Hematopoietic multipotent progenitor cell treated with erythropoietin and hydrocortisone succinate and interleukin-3 and kit ligand, for 17 days (in vitro differentiated cells): ENCODE data around the gene ITPR2.
"Not testable (repeated sequence)": the region's sequence is repeated elsewhere in the genome, so short reads cannot be mapped to it uniquely, and the experiment has no call there.

ENCODE experiments used
- DNase-seq: peaks from one replicate; pipeline ENCODE4 v3.0.0-alpha.2; 2015; ENCODE audit warnings: low spot score

Gene ITPR2

DNA sequence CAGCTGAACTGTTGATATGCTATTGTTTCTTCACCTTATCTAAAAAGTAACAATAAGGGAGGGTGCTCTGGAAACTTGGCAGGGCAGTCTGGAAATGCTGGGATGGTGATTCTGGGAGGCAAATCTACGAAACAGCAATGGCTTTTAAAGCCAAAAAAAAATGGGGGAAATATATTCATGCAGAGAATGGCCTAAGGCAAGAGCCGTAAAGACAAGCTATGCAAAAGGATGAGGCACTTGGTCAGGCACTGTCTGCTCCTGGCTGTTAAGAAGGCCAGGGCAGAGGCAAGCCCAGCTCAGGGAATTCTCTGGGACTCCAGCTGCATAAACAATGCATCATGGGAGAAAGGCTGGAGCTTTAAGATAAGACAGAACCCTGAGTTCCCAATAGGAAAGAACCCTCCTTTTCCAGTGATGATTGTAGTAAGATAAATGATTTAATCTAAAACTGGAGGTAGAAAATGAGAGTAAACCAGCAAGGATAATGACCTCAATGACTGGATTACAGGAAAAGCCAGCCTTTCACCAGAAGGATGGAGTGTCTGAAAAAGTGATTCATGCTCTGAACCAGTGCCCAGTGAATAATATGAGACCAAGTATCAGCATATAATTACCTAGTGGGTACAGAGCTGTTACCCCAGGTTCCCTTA lies 46.0 kb downstream of the ITPR2 start:
- no peak for DNase-seq

DNA sequence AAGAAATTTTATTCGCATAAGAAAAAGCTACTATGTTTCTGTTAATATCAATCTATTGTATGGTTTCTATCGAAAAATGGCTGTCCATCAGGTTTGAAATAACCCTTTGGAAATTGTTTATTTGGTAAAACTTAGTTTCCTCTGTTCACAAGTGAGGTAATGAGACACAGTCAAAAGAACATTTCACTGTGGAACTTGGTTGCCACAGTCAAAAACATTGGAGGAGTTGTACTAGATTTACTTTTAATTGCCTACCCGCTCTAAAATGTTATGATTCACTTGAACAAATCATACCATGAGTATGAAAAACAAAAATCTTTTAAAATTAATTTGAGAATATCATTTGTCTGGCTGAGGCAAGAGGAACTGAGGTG lies 46.5 kb downstream of the ITPR2 start:
- DNase-seq: no peak

DNA sequence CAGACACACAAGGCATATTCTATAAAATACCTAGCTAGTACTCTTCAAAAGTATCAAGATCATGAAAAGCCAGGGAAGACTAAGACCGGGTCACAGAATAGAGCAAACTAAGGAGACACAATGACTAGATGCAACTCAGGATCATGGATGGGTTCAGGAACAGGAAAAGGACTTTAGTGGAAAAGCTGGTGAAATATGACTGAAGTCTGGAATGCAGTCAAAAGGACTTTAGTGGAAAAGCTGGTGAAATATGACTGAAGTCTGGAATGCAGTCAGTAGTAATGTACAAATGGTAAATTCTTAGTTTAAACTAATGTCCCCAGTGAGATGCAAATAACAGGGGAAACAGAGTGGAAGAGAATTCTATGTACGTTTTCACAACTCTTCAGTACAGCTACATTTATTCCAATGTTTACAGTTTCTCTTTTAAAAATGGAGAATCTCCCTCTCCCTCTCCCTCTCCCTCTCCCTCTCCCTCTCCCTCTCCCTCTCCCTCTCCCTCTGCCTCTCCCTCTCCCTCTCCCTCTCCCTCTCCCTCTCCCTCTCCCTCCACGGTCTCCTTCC lies 49.1 kb downstream of the ITPR2 start:
- not testable (repeated sequence) for DNase-seq

DNA sequence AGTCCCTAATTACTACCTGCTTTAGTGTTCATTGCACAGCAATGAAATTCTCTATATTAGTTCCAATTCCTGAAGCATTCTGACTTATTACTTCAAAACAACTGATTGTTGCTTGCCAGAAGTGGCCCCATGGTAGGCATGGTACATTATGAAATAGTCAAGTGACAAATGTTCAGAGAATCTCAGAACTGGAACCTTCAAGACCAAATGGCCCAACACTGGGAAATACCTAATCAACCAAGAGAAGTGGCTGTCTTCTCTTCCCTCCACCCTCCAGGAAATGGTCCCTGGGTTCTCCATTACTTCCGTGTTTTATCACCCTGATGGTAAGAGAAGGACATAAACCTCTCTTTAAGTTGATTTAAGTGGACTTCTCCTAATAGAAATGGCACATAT lies 49.9 kb downstream of the ITPR2 start:
- no peak for DNase-seq

DNA sequence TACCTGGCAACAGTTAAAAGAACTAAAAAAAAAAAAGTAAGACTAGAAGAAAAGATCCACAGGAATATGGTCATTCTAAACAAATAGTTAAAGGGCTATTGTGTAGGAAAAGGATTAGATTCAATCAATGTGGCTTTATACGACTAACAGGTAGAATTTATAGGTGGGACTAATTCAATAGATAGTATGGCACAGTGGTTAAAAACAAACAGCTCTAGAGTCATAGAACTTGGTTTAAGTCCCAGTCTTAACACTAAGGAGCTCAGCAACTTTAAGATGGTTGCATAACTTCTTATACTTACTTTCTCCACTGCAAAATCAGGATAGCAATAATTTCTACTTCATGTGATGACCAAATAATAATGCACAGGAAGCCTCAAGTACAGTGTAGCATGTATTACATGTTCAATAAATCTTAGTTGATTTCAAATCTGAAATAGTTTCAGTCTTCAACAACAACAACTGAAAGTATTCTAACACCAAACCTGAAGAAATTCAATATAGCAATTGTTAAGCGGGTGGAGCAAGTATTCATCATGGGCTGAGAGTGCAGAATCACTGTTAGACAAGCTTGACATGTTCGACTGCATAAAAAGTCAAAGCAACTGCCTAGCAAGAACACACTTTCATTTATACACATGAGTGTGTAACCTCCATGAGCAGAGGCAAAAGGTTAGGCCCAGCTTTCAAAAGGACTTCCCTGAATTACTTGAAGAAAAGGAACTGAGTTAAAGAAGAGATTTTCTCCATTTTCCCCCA lies 50.4 kb downstream of the ITPR2 start:
- no peak for DNase-seq

DNA sequence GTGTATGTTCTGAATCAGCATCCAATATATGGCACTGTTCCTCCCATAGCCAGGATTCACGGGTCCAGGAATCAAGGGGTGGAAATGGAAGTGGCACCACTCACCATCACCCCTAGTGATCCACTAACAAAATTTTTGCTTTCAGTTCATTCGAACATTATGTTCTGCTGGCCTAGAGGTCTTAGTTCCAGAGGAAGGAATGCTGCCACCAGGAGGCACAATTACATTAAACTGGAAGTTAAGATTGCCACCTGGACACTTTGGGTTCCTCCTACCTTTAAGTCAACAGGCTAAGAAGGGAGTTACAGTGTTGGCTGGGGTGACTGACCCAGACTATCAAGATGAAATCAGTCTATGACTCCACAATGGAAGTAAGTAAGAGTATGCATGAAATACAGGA lies 52.3 kb downstream of the ITPR2 start:
- peak; percentile 39 for DNase-seq

DNA sequence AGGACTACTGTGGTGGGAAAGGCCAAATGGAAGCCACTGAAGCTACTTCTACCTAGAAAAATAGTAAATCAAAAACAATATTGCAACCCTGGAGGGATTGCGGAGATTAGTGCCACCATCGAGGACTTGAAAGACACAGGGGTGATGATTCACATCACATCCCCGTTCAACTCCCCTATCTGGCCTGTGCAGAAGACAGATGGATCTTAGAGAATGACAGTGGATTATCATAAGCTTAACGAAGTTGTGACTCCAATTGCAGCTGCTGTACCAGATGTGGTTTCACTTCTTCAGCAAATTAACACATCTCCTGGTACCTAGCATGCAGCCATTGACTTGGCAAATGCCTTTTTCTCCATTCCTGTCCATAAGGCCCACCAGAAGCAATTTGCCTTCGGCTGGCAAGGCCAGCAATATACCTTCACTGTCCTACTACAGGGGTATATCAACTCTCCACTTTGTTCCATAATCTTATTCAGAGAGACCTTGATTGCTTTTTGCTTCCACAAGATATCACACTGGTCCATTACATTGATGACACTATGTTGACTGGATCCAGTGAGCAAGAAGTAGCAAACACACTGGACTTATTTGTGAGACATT lies 54.7 kb downstream of the ITPR2 start:
- not testable (repeated sequence) for DNase-seq

DNA sequence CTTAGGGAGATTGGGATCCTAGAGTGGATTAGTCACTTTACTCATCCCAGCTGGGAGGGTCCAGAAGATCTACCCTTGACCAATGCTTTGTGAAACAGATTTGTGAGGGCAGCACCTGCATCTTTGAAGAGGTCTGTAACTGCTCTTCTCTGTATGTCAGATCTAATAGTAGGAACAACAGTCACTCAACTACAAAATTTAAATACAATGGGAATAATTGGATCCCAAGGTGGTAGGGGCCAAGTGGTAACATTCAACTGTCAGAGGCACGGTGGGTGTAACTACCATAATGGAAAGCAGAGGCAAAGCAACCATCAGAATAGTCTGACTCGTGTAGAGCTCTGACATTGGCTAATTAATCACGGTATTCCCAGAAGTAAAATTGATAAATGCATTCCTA lies 55.8 kb downstream of the ITPR2 start:
- no peak for DNase-seq

DNA sequence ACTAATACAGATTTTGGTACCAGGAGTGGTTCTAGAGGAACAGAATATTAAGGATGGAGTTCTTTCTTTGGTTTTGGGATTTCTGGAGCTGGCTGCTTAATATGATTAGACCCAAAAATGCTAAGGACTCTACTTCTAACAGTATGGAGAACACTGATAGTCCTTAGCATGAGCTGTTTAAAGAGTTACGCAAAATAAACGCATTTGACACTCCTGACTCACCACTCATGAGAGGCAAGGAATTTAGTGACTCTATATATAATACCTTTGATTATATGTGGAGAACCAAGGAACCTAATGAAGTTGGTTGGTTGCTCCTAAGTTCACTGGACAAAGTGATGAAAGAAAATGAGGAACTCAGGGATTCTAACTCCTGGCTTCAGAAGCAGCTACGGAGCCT lies 57.0 kb downstream of the ITPR2 start:
- not testable (repeated sequence) for DNase-seq

DNA sequence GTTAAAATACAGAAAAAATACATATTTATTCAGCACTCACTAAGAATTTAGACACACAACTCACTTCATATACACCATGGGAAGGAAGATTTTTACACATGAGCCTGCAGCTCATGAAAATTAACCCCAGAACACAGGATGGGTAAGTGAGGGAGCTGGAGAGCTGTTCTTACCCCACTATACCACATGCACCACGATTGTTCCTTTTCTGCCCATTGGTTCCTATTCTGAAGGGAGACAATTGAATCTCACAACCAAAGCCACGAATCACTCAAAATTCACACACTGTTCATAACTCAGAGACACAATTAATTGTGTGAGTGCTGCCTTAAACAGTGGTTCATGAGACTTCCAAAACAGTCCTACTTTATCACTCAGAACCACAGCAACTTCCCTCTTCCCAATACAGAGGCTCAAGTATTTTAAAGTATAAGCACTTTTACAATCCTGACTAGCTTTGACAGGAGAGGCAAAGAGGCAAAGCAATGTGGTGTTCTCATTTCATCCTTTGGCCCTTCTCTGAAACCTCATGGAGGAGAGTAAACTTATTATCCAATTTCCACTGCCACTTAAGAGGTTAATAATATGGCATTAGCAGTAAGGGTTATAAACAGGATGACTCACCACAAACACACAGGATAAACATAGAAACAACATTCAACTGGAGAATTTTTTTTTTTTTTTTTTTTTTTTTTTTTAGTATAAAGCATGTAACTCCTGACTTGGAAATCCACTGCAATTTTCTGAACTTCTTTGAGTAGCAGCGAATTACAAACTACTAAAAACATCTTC lies 59.5 kb downstream of the ITPR2 start:
- DNase-seq: peak; percentile 15

DNA sequence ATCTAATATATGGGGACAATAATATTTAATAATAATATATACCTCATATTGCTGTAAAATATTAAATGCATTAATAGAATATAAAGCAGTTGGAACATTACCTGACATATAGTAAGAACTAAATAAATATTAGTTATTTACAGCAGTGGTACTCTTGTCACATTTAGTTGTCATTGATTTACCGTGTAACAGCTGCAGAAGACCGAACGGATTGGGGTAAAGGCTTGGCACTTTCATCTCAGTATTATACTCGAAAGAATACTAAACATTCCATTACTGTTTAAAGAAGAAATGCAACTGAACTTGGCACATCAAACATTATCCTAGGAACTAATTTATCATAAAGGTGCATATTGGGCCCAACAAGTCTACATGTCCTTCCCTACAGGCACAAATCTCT lies 61.1 kb downstream of the ITPR2 start:
- no peak for DNase-seq

DNA sequence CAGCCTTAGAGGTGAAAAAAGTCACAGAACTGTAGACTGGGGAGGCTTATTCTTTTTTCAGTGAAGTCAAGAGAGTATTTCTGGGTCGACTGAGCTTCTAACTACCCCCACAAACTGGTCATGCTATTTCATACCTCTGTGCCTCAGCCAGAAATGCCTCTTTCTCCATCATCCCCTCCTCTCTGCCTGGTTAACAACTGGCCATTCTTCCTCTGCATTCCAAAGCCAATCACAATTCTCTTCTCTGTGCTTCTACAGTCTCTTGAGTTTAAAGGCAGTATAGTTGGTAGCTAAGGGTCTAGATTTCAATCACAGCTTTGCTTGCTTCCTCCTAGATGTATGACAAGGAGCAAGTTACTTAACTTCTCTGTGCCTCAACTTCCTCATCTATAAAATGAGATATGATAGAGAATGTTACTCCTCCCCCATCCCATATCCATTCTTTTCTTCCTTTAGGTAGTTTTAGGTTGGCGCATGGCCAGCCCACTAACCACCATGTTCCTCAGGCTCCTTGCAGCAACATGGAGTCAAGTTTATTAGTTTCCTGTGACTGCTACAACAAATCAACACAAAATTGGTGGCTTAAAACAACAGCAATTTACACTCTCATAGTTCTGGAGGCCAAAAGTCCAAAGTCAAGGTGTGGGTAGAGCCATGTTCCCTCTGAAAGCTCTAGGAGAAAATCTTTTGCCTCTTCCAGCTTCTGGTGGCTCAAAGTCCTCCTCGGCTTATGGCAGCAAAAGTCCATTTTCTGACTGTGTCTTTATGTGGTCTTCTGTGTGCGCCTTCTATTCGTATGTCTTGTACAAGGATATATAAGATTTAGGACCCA lies 62.5 kb downstream of the ITPR2 start:
- DNase-seq: no peak

DNA sequence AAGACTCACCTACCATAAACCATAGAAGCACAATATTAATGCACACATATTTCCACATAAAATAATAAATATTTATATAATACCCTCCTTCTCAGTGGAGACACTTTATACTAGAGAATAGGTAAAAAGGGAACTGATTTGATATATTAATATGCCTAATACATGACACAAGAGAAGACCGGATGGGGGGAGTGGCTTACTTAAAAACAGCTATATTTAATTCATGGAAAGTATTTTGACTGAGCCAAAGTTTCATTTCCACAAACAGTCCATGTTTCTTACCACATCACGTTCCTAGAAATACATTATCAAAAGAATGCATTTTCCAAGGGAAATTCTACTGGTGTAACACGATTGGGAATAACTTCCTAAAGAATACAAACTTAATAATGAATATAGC lies 63.4 kb downstream of the ITPR2 start:
- no peak for DNase-seq

DNA sequence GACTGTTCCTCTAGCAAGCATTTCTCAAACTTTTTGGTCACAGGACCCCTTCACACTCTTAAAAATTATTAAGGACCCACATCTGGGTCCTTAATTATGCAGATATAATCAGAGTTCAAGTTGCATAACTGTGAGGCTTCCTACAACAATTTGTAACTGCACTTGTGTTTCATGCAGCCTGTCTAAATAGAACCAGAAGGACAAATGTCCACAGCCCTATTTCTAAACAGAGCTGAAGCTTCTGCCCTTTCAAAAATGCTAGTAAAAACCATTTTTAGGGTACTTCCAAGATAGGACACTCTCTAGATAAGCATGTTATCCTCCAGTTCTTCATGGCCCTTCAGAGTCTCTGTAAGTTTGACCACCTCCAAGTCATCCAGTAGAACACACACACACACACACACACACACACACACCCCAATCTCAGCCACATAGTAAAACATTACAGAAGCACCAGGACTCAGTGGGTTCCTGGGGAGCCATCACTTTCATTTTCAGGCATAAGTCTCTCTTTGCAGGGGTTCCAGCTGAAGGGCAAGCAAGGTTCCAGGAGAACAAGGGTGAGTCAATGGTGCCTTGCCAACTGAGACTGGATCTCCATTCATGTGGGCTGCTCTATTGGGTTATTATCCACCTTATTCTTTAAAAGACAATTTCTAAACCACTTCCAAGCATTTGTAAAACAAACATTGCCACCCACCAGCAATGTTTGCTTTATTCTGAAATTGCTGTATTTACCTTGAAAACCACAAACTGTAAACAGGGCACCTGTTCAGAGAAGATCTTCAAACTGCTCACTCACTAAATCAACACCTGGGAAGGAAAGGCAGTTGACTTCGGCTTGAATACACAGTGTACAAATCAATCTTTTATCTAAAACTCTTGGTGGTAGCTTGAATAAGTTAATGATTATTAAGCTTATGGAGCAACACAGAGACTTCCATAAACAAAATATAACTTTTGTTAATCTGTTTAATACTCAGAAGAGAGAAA lies 64.1 kb downstream of the ITPR2 start:
- no peak for DNase-seq

DNA sequence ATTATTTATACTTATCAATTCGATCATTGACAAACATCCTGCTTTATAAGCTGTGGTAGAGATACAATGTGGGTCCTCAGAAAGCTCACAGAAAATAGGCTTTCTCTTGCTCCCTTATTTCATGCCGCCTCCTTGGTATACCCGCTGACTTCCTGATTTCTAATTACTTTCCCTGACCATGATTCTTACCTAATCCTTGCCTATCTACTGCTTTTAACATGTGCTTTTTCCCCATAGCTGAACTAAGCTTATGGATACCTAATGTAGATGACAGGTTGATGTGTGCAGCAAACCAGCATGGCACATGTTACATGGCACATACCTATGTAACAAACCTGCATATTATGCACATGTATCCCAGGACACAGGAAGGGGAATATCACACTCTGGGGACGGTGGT lies 65.1 kb downstream of the ITPR2 start:
- DNase-seq: no peak

DNA sequence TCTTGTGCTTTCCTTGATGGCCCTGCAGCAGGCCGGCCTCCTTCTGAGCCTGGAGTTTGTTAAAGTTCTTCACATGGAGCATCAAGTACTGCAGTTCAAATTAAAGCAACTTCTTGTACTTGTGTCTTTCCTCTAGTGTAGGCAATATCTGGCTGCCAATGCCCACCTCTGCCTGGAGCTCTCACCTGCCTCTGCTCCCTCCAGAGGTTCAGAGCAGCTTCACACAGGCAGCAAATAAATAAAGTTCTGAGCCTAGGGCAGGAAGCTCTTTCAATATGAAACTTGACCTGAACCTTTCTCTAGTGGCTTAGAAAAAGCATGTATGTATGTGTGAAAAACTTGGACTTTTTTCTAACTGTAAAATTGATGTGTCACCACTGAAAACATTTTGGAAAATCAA lies 65.9 kb downstream of the ITPR2 start:
- DNase-seq: no peak

DNA sequence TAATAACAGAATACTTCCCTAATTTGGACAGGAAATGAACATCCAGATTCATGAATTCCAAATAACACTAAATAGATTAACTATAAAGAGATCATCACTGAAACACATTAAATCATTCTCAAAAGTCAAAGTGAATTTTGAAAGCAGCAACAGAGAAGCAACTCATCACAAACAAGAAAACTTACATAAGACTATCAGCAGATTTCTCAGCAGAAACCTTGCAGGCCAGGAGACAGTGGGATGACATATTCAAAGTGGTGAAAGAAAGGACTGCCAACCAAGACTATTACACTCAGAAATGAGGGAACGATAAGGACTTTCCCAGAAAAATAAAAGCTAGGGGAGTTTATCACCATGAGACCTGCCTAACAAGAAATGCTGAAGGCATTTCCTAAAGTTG lies 70.8 kb downstream of the ITPR2 start:
- no peak for DNase-seq

DNA sequence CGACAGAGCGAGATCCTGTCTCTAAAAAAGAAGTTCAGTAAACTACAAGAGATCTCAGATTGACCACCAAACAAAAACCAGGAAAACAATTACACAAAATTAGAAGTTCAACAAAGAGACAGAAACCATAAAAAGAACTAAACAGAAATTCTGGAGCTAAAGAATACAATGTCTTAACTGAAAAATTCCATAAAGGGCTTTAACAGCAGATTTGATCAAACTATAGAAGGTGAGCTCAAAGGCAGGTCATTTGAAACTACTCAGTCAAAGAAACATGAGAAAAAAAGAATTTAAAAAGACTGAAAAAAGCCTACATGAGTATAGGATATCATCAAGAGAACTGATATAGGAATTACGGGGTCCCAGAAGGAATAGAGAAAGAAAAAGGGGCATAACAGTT lies 71.2 kb downstream of the ITPR2 start:
- no peak for DNase-seq

DNA sequence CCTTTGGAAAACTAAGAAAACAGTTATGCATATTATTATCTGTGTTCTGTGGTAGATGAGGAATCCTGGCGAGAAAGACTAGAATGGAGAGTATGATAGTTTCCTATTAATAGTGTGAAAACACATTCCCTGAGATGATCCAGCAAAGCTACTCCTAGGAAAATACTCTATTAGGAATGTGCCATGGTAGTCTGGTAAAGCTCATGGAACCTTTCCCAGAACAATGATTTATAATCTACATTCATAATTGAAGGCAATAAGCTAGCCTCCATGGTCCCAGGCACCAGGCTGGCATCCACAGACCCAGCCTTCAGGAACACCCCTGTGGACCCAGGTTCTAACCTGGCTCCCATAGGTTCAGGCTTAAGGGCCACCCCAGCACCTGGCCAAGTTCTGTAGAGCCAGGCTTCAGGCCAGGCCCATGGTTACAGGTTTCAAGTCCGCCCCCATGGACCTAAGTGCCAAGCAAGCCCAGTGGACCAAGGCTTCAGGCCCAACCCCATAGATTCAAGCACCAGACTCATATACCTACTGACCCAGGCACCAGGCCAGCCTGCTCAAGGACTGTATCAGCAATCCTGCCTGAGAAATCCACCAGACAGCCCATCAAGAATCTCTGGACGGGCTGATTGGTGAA lies 72.2 kb downstream of the ITPR2 start:
- DNase-seq: no peak

DNA sequence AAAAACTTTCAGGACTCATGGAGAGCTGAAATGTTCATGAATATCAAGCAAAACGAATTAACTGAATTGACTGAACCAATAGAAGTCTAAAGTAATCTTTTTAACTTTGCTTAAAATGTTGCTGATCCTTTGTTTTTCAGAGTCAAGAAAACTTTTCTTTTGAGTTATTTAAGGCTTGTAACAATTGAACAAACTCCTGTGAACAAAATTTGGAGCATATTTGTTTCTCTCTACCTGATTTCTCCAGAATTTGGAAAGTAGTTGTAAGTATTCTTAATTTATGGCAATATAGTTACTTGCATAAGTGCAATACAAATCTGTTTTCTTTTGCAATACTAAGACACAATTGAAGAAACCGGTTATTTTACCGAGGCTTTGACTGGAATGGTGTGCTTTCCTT lies 77.6 kb downstream of the ITPR2 start:
- not testable (repeated sequence) for DNase-seq
